GM23248 (cell line): Measurements from ENCODE around the gene NCBP2L.

Experiments used
- EZH2 ChIP-seq: fragments of 200-600 bp; sonication (generic); IDR thresholded peaks from 2 replicates; pipeline ENCODE4 v1.6.1; 2018; ENCODE audit warnings: antibody characterized with exemption, mild to moderate bottlenecking; ENCODE audit not compliant: insufficient read depth, poor library complexity, severe bottlenecking
- EZH2phosphoT487 ChIP-seq: fragments of 200-600 bp; sonication (generic); IDR thresholded peaks from 2 replicates; pipeline ENCODE4 v1.6.1; 2018; ENCODE audit warnings: antibody characterized with exemption, moderate library complexity, mild to moderate bottlenecking, low read depth; ENCODE audit not compliant: insufficient read depth

DNA sequence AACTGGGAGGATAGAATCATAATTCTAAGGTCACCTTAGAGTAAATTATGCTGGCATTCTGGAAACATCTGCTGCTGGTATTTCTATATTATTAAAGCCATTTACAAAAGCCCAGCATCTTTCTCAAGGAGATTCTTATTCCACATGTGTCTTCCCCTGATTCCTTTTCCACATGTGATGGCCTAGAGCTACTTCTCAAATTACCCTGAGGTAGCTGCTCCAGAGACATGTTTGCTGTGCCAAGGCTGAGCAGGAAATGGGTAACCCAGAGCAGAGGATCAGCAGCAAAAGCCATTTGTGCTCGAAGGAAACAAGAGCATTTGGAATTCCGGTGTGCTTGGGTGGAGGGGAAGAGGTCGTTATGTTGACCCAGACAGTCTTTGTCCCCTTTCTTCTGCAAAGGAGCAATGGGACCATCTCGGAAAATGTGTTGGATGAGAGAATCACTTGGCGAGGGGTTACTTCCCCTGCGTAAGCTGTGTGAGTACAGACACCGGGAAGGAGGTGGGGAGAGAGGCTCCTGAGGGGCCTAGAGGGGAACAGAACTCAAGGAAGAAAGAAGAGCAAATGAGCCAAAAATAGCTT is 26.6 kb upstream of the NCBP2L start:
- TF ChIP-seq EZH2, result no peak
- no peak for TF ChIP-seq EZH2phosphoT487
